22Rv1 (cell line): ENCODE measurements around the gene NELL1.

Experiments used
- ZFX ChIP-seq: fragments of 450-650 bp; IDR thresholded peaks from 2 replicates; pipeline ENCODE4 v1.6.1; 2017; ENCODE audit warnings: antibody characterized with exemption, borderline replicate concordance
- TF ChIP-seq, protein P1 (sequence below): fragments of 450-650 bp; IDR thresholded peaks from 2 replicates; pipeline ENCODE4 v1.5.1; 2017; ENCODE audit warnings: mild to moderate bottlenecking

DNA sequence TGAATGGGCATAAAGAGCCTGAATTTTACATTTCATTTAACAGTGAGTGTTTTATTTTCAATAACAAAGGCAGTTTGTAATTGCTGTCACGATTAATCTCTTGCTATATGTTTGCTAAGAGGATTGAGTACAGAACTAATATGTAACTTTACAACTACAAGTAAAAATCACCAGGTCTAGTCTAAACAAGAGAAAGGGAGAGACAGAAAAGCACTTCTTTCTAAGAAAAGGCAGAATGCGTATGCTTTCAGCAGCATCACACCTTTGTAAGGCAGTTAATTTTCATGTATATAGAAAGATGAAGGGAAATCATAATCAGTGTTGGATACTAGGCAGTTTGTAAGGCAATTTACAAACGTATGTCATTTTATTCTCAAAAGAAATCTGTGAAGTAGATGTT is 169.8 kb downstream of the NELL1 start:
- TF ChIP-seq, protein P1, sequence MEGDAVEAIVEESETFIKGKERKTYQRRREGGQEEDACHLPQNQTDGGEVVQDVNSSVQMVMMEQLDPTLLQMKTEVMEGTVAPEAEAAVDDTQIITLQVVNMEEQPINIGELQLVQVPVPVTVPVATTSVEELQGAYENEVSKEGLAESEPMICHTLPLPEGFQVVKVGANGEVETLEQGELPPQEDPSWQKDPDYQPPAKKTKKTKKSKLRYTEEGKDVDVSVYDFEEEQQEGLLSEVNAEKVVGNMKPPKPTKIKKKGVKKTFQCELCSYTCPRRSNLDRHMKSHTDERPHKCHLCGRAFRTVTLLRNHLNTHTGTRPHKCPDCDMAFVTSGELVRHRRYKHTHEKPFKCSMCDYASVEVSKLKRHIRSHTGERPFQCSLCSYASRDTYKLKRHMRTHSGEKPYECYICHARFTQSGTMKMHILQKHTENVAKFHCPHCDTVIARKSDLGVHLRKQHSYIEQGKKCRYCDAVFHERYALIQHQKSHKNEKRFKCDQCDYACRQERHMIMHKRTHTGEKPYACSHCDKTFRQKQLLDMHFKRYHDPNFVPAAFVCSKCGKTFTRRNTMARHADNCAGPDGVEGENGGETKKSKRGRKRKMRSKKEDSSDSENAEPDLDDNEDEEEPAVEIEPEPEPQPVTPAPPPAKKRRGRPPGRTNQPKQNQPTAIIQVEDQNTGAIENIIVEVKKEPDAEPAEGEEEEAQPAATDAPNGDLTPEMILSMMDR = no peak
- no peak for TF ChIP-seq ZFX
